Fibroblast of the aortic adventitia (primary cell): ENCODE results near the gene ODF4. TPM values are rescaled to one million over a fixed set of nuclear protein-coding genes. Genes with fewer than 3 reads are reported as not detected.
"Not testable (repeated sequence)": the region's sequence is repeated elsewhere in the genome, so short reads cannot be mapped to it uniquely, and the experiment has no call there.

Source experiments
- DNase-seq: peaks from one replicate; pipeline ENCODE4 v3.0.0-alpha.2; 2010; ENCODE audit warnings: low read depth
- H3K4me3 ChIP-seq: 2 replicates; pipeline ENCODE4 v1.5.1; 2011; ENCODE audit warnings: low read depth, mild to moderate bottlenecking, control low read depth, low read length, moderate library complexity
- total RNA-seq: library from RNA; depleted of rRNA; stranded (reverse); fragments of >200 nt; gene quantifications from 2 replicates; pipeline ENCODE4 v1.2.3, GENCODE V29; 2012; ENCODE audit warnings: low replicate concordance
- TF ChIP-seq, protein P1 (sequence below): IDR thresholded peaks from 2 replicates; pipeline ENCODE4 v1.5.1; 2011; ENCODE audit warnings: mild to moderate bottlenecking, low read length, control low read depth, inconsistent platforms; ENCODE audit not compliant: insufficient read depth

The ODF4 gene
- total RNA-seq, 1 donor, result not detected

DNA sequence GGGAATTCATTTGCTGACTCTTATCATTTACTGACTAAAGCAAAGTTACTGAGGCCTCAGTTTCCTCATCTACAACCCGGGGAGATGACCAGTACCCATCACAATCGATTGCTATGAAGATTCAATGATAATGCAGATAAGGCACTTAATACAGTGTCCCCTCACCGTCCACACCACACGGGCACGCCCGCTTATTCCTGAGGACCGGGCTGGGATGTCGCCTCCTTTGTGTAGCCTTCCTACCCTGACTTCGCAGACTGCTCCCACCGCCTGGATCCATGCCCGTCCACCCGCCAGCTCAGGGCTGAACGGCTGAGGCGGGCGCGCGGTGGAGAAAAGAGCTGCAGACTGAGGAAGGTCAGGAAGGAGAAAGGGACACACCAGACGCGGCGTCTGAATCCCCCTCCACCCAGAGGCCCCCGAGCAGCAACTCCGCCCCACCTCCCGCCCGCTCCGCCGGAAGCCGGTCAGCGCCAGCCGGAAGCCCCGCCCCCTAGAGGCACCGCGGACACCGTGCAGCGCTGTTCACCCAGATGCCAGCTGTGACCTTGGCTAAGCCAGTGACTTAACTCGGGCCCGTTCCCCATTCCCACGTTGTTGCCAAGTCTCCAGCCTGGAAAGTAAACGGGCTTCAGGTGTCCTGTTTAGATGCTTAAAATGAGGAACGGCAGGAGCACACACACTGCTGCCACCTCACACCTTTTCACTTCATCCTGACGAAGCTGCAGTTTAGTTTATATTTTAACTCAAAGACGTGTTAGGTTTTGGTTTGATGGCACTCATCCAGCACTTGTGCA is 36.8 kb downstream of the ODF4 start, which contains the start of gene KRABD2:
Gene KRABD2, minus strand, starts transcription at position 434 of the 797 bp plus-strand sequence.
- DNase-seq, result peak; percentile 76
- TF ChIP-seq, protein P1, sequence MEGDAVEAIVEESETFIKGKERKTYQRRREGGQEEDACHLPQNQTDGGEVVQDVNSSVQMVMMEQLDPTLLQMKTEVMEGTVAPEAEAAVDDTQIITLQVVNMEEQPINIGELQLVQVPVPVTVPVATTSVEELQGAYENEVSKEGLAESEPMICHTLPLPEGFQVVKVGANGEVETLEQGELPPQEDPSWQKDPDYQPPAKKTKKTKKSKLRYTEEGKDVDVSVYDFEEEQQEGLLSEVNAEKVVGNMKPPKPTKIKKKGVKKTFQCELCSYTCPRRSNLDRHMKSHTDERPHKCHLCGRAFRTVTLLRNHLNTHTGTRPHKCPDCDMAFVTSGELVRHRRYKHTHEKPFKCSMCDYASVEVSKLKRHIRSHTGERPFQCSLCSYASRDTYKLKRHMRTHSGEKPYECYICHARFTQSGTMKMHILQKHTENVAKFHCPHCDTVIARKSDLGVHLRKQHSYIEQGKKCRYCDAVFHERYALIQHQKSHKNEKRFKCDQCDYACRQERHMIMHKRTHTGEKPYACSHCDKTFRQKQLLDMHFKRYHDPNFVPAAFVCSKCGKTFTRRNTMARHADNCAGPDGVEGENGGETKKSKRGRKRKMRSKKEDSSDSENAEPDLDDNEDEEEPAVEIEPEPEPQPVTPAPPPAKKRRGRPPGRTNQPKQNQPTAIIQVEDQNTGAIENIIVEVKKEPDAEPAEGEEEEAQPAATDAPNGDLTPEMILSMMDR, result peak; percentile 63

DNA sequence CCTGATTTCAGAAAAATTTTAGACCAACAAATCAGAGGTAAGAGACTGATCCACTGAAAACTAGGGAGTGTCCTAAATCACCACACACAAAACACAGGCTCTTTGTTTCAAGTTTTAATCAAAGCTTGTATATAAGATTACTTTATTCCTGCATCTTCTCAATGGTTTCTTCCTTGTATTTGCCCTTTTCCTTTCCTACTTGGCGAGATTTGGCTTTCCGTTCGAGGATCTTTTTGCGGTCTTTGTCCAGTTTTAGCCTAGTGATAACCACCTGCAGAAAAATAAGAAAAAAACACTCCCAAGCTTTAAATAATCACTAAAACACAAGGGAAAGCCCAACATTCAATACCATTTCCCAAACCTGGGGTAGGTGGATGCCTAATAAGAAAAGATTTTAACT is 37.8 kb downstream of the ODF4 start:
- H3K4me3 ChIP-seq, result no peak overlapping the region
- TF ChIP-seq, protein P1, result no peak
- no peak for DNase-seq

More for the DNA sequence above, 36.8 kb downstream of the ODF4 start, which contains the start of gene KRABD2:
- H3K4me3 ChIP-seq, result peak within 1 kb of the TSS; percentile 73

DNA sequence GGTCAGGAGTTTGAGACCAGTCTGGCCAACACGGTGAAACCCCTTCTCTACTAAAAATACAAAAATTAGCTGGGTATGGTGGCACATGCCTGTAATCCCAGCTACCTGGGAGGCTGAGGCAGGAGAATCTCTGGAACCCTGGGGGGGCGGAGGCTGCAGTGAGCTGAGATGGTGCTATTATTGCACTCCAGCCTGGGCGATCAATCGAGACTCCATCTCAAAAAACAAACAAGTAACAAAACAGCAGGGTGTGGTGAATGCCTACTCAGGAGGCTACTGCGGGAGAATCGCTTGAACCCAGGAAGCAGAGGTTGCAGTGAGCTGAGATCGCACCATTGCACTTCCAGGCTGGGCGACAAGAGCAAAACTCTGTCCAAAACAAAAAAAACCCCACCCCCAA is 38.5 kb downstream of the ODF4 start:
- not testable (repeated sequence) for DNase-seq, H3K4me3 ChIP-seq

DNA sequence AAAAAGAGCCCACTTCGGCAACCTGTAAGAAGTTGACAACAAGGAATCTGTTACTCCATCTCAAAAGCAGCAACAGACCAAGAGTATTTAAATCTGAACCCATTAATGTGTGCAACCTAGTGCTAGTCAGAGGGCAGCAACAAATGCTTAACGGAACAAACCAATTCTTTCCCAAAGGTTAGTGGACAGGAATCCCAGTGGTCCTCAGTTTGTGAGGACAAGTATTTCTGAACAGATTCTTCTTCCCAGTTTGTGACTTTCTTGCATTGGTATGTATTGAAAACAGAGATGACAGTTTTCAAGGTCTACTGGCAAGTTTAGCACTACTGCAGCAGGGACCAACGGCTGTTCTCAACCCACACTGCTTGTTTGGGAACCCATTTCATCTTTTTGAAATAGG is 40.4 kb downstream of the ODF4 start:
- TF ChIP-seq, protein P1, result no peak
- no peak for DNase-seq
- H3K4me3 ChIP-seq, result no peak overlapping the region

DNA sequence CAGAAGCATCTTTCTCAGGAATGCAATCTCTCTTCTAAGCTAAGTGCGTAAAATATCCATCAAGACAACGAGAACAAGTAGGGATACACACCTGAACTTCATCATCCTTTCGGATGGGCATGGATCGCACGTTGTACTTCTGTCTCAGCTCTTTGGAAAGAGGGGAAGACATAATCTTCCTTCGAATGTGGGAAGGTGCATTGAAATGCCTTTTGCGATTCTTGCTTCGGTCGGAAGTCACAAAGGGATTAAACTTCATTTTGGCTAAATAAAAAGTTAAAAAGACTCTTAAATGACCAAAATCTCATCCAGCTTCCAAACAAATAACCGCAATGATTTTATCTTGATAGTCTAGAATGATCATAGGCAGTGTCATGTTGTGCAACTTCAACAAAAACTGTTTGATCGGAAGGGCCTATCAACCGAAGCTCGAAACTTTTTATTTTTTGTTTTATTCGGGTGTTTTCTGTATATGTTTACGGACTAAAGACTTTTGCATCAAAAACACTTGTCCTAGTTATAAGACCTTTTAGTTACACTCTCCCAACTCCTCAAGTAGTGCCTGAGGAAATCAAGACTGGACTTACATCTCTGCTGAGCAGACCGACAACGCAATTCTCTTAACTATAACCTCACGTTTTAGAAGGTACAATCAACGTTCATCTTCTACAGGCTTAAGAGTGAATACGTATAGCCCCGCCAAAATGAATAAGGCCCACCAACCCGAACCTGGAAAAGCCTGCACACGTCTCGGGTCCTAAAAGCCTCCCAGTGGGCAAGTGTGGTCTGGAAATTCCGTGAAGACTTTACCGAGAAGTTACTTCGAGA is 42.6 kb downstream of the ODF4 start:
- peak overlapping the region; percentile 72 for H3K4me3 ChIP-seq
- TF ChIP-seq, protein P1, result no peak
- DNase-seq, result peak; percentile 32

DNA sequence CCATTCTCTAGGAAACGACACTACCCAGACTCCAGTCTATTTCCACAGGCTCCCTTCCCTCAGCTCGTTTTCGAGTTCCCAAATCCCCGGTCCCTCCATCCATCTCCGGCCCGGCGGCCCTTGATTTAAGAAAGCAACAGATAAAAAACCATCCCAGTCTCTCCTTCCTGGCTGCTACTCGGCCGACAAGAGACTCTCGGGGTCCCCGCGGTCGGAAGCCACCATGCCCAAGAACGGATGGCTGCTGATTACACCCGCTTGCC is 43.2 kb downstream of the ODF4 start:
- peak overlapping the region; percentile 72 for H3K4me3 ChIP-seq
- TF ChIP-seq, protein P1, result no peak
- no peak for DNase-seq

DNA sequence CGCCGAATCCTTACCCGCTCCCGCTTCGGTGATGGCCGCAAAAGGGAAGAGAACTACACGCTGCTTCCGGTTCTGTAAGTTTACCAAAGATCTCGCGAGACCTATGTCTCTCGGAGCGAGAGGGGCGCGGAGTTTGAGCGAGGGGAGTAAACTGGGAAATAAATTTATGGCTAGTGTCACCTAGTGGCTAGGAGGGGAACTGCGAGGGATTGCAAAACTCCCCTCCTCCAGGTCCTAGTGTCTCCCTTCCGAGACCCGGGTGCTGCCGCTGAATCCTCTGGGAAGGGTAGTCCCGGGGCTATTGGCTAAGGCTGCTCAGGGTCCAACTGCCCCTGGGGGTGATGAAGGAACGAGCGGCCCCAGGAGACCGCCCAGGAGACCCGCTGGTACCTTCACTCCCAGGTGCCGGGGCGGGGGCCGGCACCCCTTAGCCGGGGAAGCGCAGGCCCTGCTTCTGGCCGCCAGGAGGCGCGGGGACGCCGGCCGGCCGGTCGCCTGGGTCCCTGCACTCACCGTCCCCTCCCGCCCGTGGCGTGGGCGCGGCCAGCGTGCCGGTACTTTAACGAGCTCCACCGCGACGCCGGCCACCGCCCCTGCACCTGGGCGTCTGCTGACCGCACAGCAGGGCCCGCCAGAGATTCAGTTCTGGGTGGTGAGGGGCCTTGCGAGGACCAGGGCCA is 43.6 kb downstream of the ODF4 start, which contains the start of gene RPL26:
Gene RPL26, minus strand, starts transcription at position 51 of the 680 bp plus-strand sequence. CDS start 883 bp downstream, outside the sequence.
- peak; percentile 99 for DNase-seq
- TF ChIP-seq, protein P1, result peak; percentile 92
- H3K4me3 ChIP-seq, result peak within 1 kb of the TSS; percentile 79
